ENCODE results near the gene NSDHL.
"Not testable (repeated sequence)": the region's sequence is repeated elsewhere in the genome, so short reads cannot be mapped to it uniquely, and the experiment has no call there.

Gene NSDHL

DNA sequence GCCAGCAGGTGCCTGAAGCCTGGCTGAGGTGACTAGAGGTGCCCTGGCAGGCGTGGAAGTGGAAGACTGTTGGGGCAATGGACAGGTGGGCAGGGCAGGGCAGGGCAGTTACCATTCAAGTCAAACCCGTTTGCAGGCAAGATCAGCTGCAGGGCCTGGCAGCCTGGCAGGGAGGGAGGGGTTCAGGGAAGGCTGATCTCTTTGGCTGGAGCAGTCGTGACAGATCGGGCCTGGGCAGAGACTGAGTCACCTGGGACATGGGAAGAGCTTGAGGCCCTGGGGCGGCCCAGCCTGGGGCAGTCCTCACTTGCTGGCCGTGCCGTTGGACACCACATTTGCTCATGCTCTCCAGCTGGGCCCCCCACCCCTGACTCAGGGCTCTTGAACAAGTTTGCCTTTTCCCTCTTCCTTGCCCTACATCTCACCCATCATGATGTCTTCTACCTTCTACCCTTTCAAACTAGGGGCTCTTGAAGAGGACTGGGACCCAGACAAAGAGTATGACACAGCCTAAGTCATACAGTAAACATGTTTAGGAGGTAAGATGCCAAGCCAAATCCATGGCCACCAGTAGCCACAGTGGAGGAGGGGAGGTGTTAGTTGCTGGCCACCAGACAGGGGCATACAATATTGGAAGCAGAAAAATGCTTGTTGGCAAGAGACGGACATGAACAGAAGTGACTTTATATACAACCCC lies 65.0 kb downstream of the NSDHL start:
- no peak for DNase-seq

DNA sequence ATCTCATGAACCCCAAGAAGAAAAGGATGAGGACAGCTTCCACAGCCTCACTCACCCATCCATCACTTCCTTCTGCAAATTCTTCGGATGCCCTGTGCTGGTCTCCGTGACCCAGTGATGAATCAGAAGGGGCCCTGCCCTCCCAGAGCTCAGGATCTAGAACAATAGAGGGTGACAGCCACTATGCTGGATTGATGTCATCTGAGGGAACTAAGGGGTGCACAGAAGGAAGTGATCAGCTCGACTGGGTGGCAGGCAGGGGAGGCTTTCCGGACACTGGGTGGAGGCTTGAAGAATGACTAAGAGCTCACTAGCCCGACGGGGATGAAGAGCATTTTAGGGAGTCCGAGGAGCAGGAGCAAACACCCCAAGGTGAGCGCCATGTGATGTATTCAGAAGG lies 65.6 kb downstream of the NSDHL start:
- no peak for DNase-seq

DNA sequence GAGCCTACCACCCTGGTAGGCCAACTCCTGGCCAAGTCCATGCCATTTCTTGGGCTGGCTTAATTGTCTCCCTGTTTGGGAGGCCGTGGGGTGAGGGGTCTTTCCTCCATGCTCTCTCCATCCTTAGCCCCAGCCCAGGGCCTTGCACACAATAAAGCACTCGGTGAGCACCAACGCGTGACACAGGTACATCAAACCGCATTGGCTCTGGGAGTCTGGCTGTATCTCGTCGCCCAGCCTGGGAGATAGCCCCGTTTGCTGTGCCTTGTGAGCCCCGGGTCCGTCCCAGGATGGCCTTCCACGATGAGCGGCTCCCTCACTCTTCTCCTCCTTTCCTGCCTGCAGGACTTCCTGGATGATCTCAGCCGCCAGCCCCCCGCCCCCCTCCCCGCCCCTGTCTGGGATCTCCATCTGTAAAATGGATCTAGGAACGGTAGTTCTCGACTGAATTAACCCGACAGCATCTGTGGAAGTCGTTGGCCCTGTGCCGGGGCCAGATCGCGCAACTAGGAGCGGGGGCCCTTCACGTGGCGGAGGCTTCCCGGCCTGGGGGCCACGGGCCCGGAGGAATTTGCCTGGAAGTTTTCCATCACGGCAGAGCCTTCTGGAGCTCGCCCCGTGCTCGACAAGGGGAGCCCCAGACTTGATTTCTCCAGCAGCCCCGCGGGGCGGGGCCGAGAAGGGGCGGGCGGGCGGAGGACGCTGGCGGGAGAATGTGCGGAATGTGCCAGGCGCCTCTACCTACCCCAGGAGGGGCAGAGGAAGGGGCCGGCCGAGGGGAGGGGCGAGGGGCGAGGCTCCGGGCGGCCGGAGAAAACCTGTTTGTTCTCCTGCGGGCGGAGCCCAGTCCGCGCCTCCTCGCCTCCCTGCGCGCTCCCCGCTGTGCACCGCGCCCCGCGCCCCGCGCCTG lies 66.6 kb downstream of the NSDHL start, which contains the start of gene ZNF185:
Gene ZNF185 (plus strand): TSS at position 846 of the 910 bp plus-strand sequence. CDS start 16,423 bp downstream, outside the sequence.
- no peak for DNase-seq

DNA sequence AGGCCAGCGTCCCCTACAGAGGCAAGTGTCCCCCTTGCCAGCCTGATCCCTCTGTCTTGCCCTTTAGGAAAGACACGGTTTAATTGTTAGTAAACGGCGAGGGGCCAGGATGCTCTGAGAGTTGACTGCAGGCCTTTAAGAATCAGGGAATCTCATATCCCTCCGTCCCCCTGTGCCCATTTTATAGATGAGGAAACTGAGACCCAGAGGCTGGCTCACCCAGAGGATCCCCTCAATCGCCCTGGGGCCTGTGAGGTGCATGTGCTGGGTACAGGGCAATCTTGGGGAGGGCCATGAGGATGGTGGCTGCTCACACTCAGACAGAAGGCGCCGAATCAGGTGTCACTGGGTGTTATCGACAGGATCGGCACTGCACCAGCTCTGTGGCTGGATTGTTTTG lies 67.6 kb downstream of the NSDHL start:
- no peak for DNase-seq

DNA sequence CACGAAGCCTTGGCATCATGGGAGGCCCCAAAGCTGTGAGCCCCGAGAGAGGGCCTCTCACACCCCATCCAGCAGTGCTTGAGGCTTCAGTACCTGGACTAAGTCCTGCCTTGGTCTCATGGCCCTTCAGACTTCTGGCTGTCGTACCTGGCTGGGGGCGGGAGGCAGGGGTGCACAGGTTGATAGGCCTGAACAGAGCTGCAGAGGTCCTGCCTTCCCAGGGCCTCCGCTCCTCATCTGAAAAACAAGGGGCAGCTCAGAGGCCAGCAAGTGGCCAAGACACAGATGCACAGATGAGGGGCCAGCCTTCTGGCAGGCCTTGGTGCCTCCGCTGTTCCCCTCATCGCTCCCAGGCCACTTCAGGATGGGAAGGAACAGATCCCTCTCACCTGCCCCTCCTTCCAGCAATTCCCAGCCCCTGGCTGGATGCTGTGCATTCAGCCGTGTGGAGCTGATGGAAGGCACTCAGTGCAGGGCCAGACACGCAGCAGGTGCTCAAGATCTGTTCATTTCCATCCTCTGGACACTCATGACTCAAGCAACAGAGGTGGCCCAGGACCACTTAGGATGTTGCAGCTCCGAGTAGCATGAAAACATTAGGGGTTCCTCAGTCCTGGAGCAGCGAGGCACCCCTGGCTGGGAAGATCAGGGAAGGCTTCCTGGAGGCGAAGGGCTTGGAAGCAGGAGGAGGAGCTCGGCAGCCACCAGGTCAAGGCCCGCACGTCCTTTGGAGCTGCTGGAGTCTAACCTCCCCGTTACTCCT lies 68.4 kb downstream of the NSDHL start:
- DNase-seq = no peak

DNA sequence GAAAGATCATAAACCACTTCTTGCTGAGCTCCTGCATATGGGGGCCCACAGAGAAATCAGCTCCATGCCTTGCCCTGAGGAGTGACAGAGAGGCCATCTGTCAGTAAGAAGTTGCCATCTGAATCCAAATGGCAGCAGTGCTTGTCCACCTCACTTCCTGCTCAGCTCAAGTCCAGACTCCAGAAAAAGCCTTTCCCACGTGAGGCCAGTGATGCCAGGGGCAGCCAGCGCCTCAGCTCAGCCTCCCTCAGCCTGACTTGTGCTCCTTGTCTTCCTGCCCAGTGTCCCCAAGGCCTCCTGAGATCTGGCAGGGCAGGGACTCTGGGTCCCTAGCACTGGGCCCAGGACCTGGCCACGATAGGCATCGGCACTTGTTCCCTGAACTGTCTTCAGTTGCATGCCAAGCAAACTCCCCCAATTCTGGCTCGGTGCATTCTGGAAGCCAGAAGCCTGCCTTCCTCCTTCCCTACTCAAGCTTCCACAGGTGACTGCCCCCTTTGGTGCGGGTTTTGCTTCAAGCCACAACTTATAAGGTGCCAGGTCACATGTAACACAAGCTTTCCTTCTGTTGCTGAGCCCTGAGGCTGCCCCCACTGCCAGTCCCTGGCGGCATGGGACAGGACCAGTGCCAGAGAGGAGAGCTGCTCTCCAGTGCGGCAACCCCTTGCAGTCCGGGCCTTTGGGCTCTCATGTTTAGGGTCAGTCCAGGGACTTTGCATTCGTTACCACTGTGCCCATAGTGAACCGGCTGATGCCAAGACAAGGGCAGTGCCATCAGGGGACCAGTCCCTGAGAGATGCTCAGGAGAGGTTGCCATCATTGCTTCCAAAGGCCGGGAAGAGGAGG lies 69.2 kb downstream of the NSDHL start:
- DNase-seq = no peak

DNA sequence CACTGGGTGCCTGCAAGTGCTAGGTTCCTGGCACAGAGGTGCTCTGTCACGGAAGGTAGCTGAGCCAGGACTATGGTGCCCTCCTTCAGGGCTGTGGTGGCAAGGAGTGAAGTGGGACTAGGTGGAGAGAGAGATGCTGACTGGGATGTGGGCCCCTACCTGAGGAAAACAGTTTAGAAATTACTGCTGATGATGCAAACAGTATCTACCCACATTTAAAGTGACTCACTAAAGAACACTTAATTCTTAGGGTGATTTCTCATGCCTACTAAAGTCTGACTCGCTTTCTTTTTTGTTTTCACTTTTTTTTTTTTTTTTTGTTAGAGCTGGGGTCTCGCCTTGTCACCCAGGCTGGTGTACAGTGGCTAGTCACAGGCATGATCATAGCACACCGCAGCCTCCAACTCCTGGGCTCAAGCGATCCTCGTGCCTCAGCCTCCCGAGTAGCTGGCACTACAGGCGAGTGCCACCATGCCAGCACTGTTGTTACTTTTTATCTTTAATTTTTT lies 70.1 kb downstream of the NSDHL start:
- no peak for DNase-seq

DNA sequence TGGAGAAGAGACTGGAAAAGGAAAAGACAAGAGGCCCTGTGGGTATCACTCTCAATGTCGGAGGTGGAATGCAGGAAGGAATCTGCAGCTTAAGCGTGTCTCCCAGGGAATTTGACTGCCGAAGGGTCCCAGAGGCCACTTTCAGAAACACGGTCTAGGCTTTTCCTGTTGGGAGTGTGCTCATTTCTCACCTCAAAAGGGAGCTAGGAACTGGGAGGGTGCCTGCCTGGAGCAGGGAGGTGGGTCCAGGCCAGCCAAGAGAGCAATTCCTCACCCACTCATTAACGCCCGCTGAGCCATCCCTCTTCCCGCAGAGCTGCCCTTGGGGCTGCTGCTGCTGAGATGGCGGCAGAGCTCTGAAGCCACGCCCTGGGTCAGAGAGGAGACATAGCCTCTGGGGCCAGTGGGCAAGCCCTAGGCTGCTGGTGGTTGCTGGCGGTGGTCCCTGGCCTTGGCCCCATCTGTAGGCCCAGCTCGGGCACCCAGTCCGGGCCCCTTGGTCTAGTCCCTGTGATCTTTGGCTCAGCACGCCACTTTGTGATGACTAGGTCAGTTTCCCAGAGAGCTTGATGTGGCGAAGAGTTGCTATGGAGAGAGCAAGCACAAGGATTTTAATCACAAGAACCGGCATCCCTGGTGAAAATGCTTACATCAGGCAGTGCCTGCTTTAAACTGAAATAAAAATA lies 71.1 kb downstream of the NSDHL start:
- DNase-seq = no peak

DNA sequence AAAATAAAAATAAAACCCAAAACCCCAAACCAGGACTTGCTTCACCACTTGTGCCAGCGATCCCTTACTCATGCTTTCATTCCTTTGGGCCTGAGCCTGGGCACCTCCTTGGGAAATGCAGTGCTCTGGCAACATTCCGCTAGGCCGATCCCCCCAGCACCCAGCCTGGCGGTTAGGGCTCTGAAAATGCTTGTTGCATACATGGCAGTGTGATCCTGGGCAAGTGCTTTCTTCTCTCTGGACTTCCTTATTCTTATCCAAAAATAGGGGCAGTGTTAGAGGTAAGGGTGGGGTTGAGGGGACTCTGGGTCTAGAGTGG lies 71.6 kb downstream of the NSDHL start:
- DNase-seq = no peak

DNA sequence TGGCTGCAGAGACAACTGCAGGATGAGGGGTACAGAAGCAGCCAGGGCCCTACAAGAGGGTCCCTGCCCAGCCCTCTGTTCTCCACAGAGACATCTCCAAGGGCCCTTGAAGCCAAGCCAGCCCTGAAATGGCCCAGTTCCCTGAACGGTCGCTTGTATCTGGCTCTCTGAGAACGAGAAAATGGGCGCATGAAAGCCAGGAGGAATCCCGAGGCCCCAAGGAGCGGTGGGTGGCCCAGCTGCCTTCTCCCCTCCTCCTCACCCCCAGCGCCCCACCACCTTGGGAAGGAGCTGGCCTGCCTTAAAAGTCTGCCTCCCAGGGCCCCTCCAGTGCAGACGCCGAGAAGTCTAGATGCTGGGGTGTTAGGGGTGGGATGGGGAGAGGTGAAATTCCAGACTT lies 72.7 kb downstream of the NSDHL start:
- no peak for DNase-seq

DNA sequence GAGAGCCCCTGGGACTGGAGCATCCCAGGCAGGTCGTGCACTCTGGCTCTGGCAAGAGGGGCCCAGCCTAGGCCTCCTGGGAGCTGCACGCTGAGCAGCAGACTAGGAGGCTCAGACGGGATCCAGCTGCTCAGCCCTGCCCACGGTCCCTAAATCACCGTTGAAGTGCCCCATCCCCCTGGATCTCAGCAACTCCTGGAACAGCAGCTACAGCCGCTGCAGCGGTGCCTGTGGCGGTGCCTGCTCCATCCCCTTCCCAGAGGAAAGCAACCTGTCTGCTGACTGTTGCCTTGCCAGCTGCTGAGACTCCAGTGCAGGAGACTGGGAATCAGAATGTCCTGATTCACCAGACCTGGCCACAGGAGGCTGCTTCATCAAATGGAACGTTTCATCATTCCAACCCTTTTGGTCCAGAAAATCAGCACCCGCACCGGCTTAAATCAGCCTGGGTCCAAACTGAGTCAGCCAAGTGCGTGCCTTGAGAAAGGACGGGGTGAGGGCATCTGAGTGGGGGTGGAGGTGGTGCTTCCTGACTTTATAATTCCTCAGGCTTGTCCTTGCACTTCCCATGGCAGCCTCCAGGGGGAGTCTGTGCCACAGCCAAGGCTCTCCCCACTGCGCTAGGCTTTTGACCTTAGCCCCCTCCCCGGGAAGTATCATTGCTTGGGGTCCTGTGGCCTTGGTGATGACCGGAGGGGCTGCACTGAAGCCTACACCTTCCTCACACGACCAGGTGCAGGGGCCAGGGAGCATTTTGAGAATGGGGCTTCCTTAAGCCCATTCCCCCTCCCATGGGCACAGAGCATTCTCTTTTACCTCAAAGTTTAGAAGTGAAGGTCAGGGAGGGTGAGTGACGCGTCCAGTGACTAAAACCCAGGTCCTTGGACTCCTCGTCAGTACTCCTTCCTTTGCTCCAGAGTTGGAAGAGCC lies 73.6 kb downstream of the NSDHL start:
- DNase-seq = no peak

DNA sequence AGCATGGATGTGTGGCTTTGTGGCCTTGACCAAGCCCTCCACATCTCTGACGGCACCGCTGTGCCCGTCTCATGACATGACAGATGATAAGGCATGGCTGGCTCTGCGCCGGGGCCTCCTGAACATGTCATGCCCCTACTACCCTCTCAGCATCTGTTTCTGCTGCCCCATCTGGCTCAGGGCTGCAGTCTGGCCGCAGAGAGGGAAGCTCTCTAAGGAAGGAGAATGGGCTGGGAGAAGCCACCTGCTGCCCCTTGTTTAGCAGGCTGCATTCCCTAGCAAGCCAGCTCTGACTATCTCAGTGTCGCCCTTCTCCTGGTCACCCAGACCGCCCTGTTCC lies 74.2 kb downstream of the NSDHL start:
- no peak for DNase-seq

DNA sequence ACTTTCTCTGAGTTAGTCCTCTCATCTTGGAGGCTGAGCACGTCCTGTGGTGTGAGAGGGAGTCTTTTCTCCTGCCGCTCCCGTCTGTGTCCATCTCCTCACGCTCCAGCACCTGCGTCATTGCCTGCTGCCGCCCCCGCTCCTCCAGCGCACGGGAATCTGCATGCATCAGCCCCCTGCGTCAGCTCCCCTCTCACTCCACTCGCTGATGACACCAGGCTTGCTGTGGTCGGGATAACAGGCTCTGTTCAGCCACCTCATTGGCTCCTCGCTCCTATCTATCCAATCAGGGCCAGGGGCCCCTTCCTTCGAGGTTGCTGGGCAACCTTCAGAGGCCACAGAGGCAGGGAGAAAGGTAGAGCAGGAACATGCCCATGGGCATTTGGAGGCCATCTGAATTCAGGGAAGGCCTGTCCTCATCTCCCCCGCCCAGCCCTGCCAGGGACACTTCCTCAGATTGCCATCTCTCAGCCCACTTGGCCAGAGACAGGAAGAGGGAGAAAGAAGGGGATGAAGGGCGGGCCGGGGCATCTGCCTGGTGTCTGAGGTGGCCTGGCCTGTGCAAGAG lies 76.3 kb downstream of the NSDHL start:
- DNase-seq = no peak

DNA sequence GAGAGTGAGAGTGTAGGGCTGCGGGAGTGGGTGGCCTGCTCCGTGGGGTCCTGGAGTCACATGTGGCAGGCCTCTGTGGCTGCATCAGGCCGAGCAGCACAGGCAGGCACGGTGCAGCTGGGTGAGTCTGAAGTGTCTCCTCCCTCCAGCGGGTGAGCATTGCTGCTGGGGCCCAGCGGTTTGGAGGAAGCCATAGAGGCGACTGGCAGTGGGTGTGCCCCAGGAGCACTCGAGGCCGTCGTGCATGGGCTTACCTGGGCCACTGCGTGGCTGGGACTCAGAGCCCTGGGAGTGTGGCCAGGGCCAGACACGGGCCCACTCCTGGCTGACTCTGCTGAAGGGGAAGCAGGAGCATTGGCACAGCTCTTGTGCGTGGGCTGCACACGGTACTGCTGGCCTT lies 77.6 kb downstream of the NSDHL start:
- no peak for DNase-seq

DNA sequence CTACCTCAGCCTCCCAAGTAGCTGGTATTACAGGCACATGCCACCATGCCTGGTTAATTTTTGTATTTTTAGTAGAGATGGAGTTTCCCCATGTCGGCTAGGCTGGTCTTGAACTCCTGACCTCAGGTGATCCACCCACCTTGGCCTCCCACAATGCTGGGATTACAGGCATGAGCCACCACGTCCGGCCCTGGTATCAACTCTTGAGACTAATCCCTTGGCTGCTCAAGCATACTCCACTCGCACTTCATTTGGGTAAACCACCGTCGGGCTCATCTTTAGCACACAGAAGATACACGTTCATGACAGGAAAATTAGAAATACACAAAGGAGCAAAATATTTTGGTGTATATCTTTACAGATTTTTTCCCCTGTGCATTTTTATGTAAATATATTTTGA lies 79.2 kb downstream of the NSDHL start:
- DNase-seq = not testable (repeated sequence)

DNA sequence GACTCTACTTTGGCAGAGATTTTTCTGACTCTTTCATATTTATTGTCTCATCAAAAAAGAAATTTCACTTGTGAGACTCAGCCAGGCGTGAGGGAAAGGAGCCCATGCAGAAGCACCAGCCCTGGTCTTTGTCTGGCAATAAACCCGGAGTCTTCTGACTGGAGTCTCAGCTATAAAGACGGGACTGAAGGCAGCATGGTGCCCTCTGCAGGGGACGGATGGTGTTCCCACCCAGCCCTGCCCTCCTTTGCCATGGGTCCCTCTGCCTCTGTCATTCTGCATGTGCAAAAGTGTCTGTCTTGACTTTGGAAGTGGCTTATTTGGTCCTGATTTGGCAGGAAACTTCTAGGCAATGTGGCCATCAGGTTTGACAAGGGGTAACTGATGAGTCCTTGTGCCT lies 81.2 kb downstream of the NSDHL start:
- DNase-seq = no peak

DNA sequence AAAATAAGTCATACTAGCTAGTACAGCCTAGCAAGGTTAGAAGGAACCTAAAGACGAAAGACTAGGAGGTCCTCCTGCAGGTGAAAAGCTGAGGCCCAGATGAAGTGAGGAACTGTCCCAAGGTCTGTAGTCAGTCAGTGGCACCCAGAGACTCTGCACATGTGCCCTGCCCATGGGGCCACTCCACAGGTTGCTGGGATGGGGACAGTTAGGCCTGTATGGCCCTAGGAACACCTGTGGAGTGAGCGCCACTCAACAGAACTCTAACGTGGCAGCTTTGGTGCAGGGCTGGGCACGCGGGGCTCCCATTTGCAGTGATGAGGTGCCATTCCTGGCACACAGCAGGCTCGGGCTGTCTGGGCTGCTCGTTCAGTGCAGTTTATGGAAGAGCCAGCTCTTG lies 81.8 kb downstream of the NSDHL start:
- DNase-seq = no peak

DNA sequence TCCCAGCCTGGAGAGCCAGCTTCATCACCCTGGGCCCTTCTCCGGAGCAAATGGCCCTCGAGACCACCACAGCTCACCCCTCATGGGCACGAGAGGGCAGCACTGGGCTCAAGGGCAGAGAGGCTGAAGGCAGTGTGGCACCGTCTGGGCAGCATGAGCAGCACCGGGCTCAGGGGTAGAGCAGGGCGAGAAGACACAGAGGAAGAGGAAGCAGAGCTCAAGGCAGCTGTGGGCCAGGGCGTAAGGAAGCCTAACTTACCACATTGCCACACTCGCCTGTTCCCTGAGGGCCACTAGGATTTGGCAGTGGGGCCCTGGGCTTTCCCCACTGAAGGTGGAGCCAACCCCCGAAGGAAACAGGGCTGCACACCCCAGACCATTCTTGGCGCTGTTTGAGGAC lies 82.5 kb downstream of the NSDHL start:
- no peak for DNase-seq

DNA sequence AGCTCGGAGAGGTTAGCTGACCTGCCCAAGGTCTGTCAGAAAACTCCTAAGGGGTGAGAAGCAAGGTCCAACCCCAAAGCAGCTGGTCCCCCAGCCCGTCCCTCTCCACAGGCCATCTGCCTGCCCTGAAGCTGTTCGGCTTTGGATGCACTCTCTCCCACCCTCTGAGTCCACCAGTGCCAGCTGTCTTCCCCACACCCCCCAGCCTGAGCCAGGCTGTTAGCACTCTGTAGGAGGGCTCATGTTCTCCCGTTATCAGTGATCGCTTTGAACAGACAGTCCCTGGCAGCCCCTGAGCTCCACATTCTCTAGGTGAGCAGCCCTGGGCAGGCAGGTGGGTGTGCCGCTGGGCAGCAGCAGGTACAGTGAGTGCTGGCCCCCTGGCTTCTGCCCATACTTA lies 83.0 kb downstream of the NSDHL start:
- DNase-seq = no peak

DNA sequence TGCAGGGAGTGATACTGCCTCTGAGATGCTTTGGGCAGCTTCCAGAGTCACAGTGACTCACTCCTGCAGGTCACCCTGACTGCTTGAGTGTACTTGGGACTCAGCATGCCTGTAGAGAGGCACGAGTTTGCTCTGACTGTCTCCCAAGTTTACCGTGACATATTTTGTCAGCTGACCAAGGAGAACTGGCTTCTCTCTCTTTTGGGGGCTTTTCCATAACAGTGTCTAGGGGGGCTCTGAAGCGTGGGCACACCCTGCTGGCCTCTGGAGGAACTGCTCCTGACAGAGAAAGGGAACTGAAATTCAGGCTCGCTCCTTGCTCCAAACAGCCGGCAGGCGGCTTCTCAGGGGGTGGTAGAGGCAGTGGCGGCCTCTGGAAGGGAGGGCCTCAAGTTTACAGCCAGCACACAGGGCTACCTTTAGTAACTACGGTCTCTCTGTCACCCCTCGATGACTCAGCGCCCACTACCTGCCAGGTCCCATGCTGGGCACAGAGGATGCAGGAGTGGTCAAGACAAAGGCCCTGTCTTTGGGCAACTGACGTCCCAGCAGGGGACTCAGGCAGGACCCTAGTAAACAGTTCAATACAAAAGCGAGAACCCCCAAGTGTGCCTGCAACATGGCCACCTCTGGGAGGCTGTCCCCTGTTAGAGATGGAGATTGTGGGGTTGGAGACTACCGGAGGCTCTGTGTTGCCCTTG lies 84.8 kb downstream of the NSDHL start:
- no peak for DNase-seq

Measured in SHP77 treated with DMSO at 0.1 percent for 48 hours (cell line).